ENCODE measurements around the gene ZNF669.
A peak's percentile ranks its signal among the peaks of the same experiment; 100 is the strongest.
"Not testable (repeated sequence)": the region's sequence is repeated elsewhere in the genome, so short reads cannot be mapped to it uniquely, and the experiment has no call there.

ZNF669 gene

GRCh38 chr1:247103859-247104591 lies at the start of gene ZNF669:
Gene ZNF669, minus strand, starts transcription at chr1:247104356. Its CDS starts 157 bp downstream, at chr1:247104199.
- peak within 1 kb of the TSS; percentile 93 for H3K27ac ChIP-seq (ENCODE audit: low read depth, low read length)

GRCh38 chr1:247147781-247148180 lies 43.6 kb upstream of the ZNF669 start:
- H3K9ac ChIP-seq (ENCODE audit: low read length): no peak overlapping the region
- no peak overlapping the region for H3K27ac ChIP-seq (ENCODE audit: low read depth, low read length)
- no peaks in the 10 kb centered on the region for H3K4me1 ChIP-seq (ENCODE audit: insufficient read depth, low read length)
- H3K4me3 ChIP-seq (ENCODE audit: low read depth in 1 of 2, low read length in 2 of 2): no peak overlapping the region
- H3K36me3 ChIP-seq (ENCODE audit: insufficient read depth, low read length): no peaks in the 10 kb centered on the region
- peaks cover 17% of the 10 kb centered on the region for H3K9me3 ChIP-seq (ENCODE audit: low read length)
- H3K27me3 ChIP-seq (ENCODE audit: control insufficient read depth in 1 of 2, insufficient read depth in 2 of 2, low read length in 2 of 2): no peaks in the 10 kb centered on the region

More at GRCh38 chr1:247103859-247104591, at the start of gene ZNF669:
- H3K4me1 ChIP-seq (ENCODE audit: insufficient read depth, low read length): peaks cover 11% of the 10 kb centered on the region
- H3K36me3 ChIP-seq (ENCODE audit: insufficient read depth, low read length): peaks cover 19% of the 10 kb centered on the region
- H3K4me3 ChIP-seq (ENCODE audit: low read depth in 1 of 2, low read length in 2 of 2): peak within 1 kb of the TSS; percentile 81 to 99
- peak within 1 kb of the TSS; percentile 58 for H3K9ac ChIP-seq (ENCODE audit: low read length)
- H3K9me3 ChIP-seq (ENCODE audit: low read length): no peaks in the 10 kb centered on the region
- H3K27me3 ChIP-seq (ENCODE audit: control insufficient read depth in 1 of 2, insufficient read depth in 2 of 2, low read length in 2 of 2): no peaks in the 10 kb centered on the region

- not testable (repeated sequence) for H3K4me1 ChIP-seq (ENCODE audit: insufficient read depth, low read length); H3K9ac ChIP-seq (ENCODE audit: low read length); H3K27me3 ChIP-seq (ENCODE audit: control insufficient read depth in 1 of 2, insufficient read depth in 2 of 2, low read length in 2 of 2); H3K36me3 ChIP-seq (ENCODE audit: insufficient read depth, low read length); H3K4me3 ChIP-seq (ENCODE audit: low read depth in 1 of 2, low read length in 2 of 2); H3K27ac ChIP-seq (ENCODE audit: low read depth, low read length)
- H3K9me3 ChIP-seq (ENCODE audit: low read length): peaks cover 18% of the 10 kb centered on the region
Observed at GRCh38 chr1:247147120-247147519, 43.0 kb upstream of the ZNF669 start.

GRCh38 chr1:247146671-247147070 lies 42.5 kb upstream of the ZNF669 start:
- Histone ChIP-seq H3K27ac (ENCODE audit: low read depth, low read length) (no peak overlapping the region), H3K27me3 (ENCODE audit: control insufficient read depth in 1 of 2, insufficient read depth in 2 of 2, low read length in 2 of 2) (no peaks in the 10 kb centered on the region), H3K36me3 (ENCODE audit: insufficient read depth, low read length) (no peaks in the 10 kb centered on the region), H3K9me3 (ENCODE audit: low read length) (peaks cover 22% of the 10 kb centered on the region), H3K9ac (ENCODE audit: low read length) (no peak overlapping the region), H3K4me3 (ENCODE audit: low read depth in 1 of 2, low read length in 2 of 2) (no peak overlapping the region), H3K4me1 (ENCODE audit: insufficient read depth, low read length) (no peaks in the 10 kb centered on the region)

GRCh38 chr1:247145279-247145678 lies 41.1 kb upstream of the ZNF669 start:
- H3K36me3 ChIP-seq (ENCODE audit: insufficient read depth, low read length): no peaks in the 10 kb centered on the region
- peaks cover 35% of the 10 kb centered on the region for H3K9me3 ChIP-seq (ENCODE audit: low read length)
- H3K27me3 ChIP-seq (ENCODE audit: control insufficient read depth in 1 of 2, insufficient read depth in 2 of 2, low read length in 2 of 2): no peaks in the 10 kb centered on the region
- no peak overlapping the region for H3K4me3 ChIP-seq (ENCODE audit: low read depth in 1 of 2, low read length in 2 of 2)
- H3K9ac ChIP-seq (ENCODE audit: low read length): no peak overlapping the region
- H3K4me1 ChIP-seq (ENCODE audit: insufficient read depth, low read length): no peaks in the 10 kb centered on the region
- no peak overlapping the region for H3K27ac ChIP-seq (ENCODE audit: low read depth, low read length)

- H3K27ac ChIP-seq (ENCODE audit: low read depth, low read length); H3K4me3 ChIP-seq (ENCODE audit: low read depth in 1 of 2, low read length in 2 of 2); H3K4me1 ChIP-seq (ENCODE audit: insufficient read depth, low read length); H3K36me3 ChIP-seq (ENCODE audit: insufficient read depth, low read length); H3K9ac ChIP-seq (ENCODE audit: low read length); H3K27me3 ChIP-seq (ENCODE audit: control insufficient read depth in 1 of 2, insufficient read depth in 2 of 2, low read length in 2 of 2): not testable (repeated sequence)
- peaks cover 30% of the 10 kb centered on the region for H3K9me3 ChIP-seq (ENCODE audit: low read length)
Observed at GRCh38 chr1:247139557-247139956, 35.4 kb upstream of the ZNF669 start.

GRCh38 chr1:247131236-247131635 lies 27.1 kb upstream of the ZNF669 start:
- H3K4me3 ChIP-seq (ENCODE audit: low read depth in 1 of 2, low read length in 2 of 2): no peak overlapping the region
- peaks cover 9% of the 10 kb centered on the region for H3K36me3 ChIP-seq (ENCODE audit: insufficient read depth, low read length)
- H3K4me1 ChIP-seq (ENCODE audit: insufficient read depth, low read length): no peaks in the 10 kb centered on the region
- no peak overlapping the region for H3K9ac ChIP-seq (ENCODE audit: low read length)
- H3K9me3 ChIP-seq (ENCODE audit: low read length): peaks cover 16% of the 10 kb centered on the region
- H3K27ac ChIP-seq (ENCODE audit: low read depth, low read length): no peak overlapping the region
- H3K27me3 ChIP-seq (ENCODE audit: control insufficient read depth in 1 of 2, insufficient read depth in 2 of 2, low read length in 2 of 2): no peaks in the 10 kb centered on the region

GRCh38 chr1:247127519-247128282 lies 23.5 kb upstream of the ZNF669 start:
- not testable (repeated sequence) for H3K4me1 ChIP-seq (ENCODE audit: insufficient read depth, low read length); H3K9me3 ChIP-seq (ENCODE audit: low read length); H3K27ac ChIP-seq (ENCODE audit: low read depth, low read length); H3K27me3 ChIP-seq (ENCODE audit: control insufficient read depth in 1 of 2, insufficient read depth in 2 of 2, low read length in 2 of 2); H3K9ac ChIP-seq (ENCODE audit: low read length); H3K4me3 ChIP-seq (ENCODE audit: low read depth in 1 of 2, low read length in 2 of 2); H3K36me3 ChIP-seq (ENCODE audit: insufficient read depth, low read length)

GRCh38 chr1:247126601-247127000 lies 22.4 kb upstream of the ZNF669 start:
- not testable (repeated sequence) for H3K27me3 ChIP-seq (ENCODE audit: control insufficient read depth in 1 of 2, insufficient read depth in 2 of 2, low read length in 2 of 2); H3K4me3 ChIP-seq (ENCODE audit: low read depth in 1 of 2, low read length in 2 of 2); H3K4me1 ChIP-seq (ENCODE audit: insufficient read depth, low read length); H3K27ac ChIP-seq (ENCODE audit: low read depth, low read length); H3K9ac ChIP-seq (ENCODE audit: low read length); H3K9me3 ChIP-seq (ENCODE audit: low read length); H3K36me3 ChIP-seq (ENCODE audit: insufficient read depth, low read length)

- not testable (repeated sequence) for H3K27me3 ChIP-seq (ENCODE audit: control insufficient read depth in 1 of 2, insufficient read depth in 2 of 2, low read length in 2 of 2); H3K9me3 ChIP-seq (ENCODE audit: low read length); H3K9ac ChIP-seq (ENCODE audit: low read length); H3K27ac ChIP-seq (ENCODE audit: low read depth, low read length); H3K36me3 ChIP-seq (ENCODE audit: insufficient read depth, low read length); H3K4me3 ChIP-seq (ENCODE audit: low read depth in 1 of 2, low read length in 2 of 2); H3K4me1 ChIP-seq (ENCODE audit: insufficient read depth, low read length)
Observed at GRCh38 chr1:247126166-247126565, 22.0 kb upstream of the ZNF669 start.

- no peak overlapping the region for H3K9ac ChIP-seq (ENCODE audit: low read length)
- H3K4me3 ChIP-seq (ENCODE audit: low read depth in 1 of 2, low read length in 2 of 2): no peak overlapping the region
- H3K4me1 ChIP-seq (ENCODE audit: insufficient read depth, low read length): no peaks in the 10 kb centered on the region
- no peaks in the 10 kb centered on the region for H3K9me3 ChIP-seq (ENCODE audit: low read length)
- no peaks in the 10 kb centered on the region for H3K27me3 ChIP-seq (ENCODE audit: control insufficient read depth in 1 of 2, insufficient read depth in 2 of 2, low read length in 2 of 2)
- no peak overlapping the region for H3K27ac ChIP-seq (ENCODE audit: low read depth, low read length)
- H3K36me3 ChIP-seq (ENCODE audit: insufficient read depth, low read length): no peaks in the 10 kb centered on the region
Observed at GRCh38 chr1:247121382-247121781, 17.2 kb upstream of the ZNF669 start.

- H3K9ac ChIP-seq (ENCODE audit: low read length); H3K36me3 ChIP-seq (ENCODE audit: insufficient read depth, low read length): not testable (repeated sequence)
Observed at GRCh38 chr1:247120408-247120668, 16.2 kb upstream of the ZNF669 start.

More at GRCh38 chr1:247120408-247120668, 16.2 kb upstream of the ZNF669 start:
- not testable (repeated sequence) for H3K4me1 ChIP-seq (ENCODE audit: insufficient read depth, low read length); H3K27me3 ChIP-seq (ENCODE audit: control insufficient read depth in 1 of 2, insufficient read depth in 2 of 2, low read length in 2 of 2); H3K4me3 ChIP-seq (ENCODE audit: low read depth in 1 of 2, low read length in 2 of 2); H3K27ac ChIP-seq (ENCODE audit: low read depth, low read length); H3K9me3 ChIP-seq (ENCODE audit: low read length)

Data from muscle layer of colon (tissue), 2 donors.